Keratinocyte (primary cell): ENCODE data around the gene CAPZA1. TPM values are rescaled to one million over a fixed set of nuclear protein-coding genes. Genes with fewer than 3 reads are reported as not detected.
A peak's percentile ranks its signal among the peaks of the same experiment; 100 is the strongest.

Source experiments
- DNase-seq: peaks from one replicate; pipeline ENCODE4 v3.0.0-alpha.2; 2011; ENCODE audit warnings: low read depth, missing footprints, low spot score
- FAIRE-seq: peaks from 2 replicates; lab custom pipeline; 2011; peaks lifted over from hg19 to GRCh38; lab: Jason Lieb, UNC
- H2AFZ ChIP-seq: 2 replicates; pipeline ENCODE4 v1.6.0; 2012; ENCODE audit warnings: low read length, control low read depth, inconsistent platforms; ENCODE audit not compliant: control insufficient read depth
- H3K27ac ChIP-seq: 2 replicates; pipeline ENCODE4 v1.5.1; 2011; ENCODE audit warnings: low read length; ENCODE audit not compliant: control insufficient read depth, insufficient read depth
- H3K27me3 ChIP-seq: 3 replicates; pipeline ENCODE4 v1.6.0; 2011; ENCODE audit warnings: low read length; ENCODE audit not compliant: control insufficient read depth, insufficient read depth; ENCODE audit errors: extremely low read depth
- H3K36me3 ChIP-seq, 2 experiments: 2 replicates in 1 of 2; 3 replicates in 1 of 2; pipeline ENCODE4 v1.5.1; 2011; ENCODE audit warnings: low read length in 2 of 2, mild to moderate bottlenecking in 1 of 2; ENCODE audit not compliant: control insufficient read depth in 2 of 2, insufficient read depth in 2 of 2; ENCODE audit errors: extremely low read depth in 1 of 2
- H3K4me1 ChIP-seq: 3 replicates; pipeline ENCODE4 v1.5.1; 2011; ENCODE audit warnings: low read length; ENCODE audit not compliant: control insufficient read depth, insufficient read depth; ENCODE audit errors: extremely low read depth
- H3K4me2 ChIP-seq: 3 replicates; pipeline ENCODE4 v1.6.0; 2011; ENCODE audit warnings: low read depth, low read length; ENCODE audit not compliant: control insufficient read depth, insufficient read depth; ENCODE audit errors: extremely low read depth
- H3K4me3 ChIP-seq, 3 experiments: fragments of 200-600 bp in 1 of 3; sonication (generic) in 1 of 3; 2 replicates in 2 of 3; 3 replicates in 1 of 3; pipeline ENCODE4 v1.5.1; 2011 to 2016; ENCODE audit warnings: low read length in 3 of 3, mild to moderate bottlenecking in 3 of 3, control low read depth in 2 of 3, inconsistent platforms in 1 of 3, low read depth in 1 of 3, mixed read lengths in 1 of 3, mixed run types in 1 of 3, moderate library complexity in 1 of 3; ENCODE audit not compliant: control insufficient read depth in 2 of 3, insufficient read depth in 2 of 3; ENCODE audit errors: extremely low read depth in 1 of 3
- H3K79me2 ChIP-seq: 2 replicates; pipeline ENCODE4 v1.6.0; 2012; ENCODE audit warnings: low read length; ENCODE audit not compliant: control insufficient read depth, insufficient read depth
- H3K9ac ChIP-seq: 3 replicates; pipeline ENCODE4 v1.6.0; 2011; ENCODE audit warnings: low read length; ENCODE audit not compliant: control insufficient read depth, insufficient read depth; ENCODE audit errors: extremely low read depth
- H3K9me1 ChIP-seq: 3 replicates; pipeline ENCODE4 v1.6.0; 2011; ENCODE audit warnings: low read length; ENCODE audit not compliant: control insufficient read depth, insufficient read depth; ENCODE audit errors: extremely low read depth
- H3K9me3 ChIP-seq: 2 replicates; pipeline ENCODE4 v1.5.1; 2012; ENCODE audit warnings: low read depth, low read length; ENCODE audit not compliant: control insufficient read depth
- H4K20me1 ChIP-seq: 3 replicates; pipeline ENCODE4 v1.6.0; 2011; ENCODE audit warnings: low read length; ENCODE audit not compliant: control insufficient read depth, insufficient read depth; ENCODE audit errors: extremely low read depth
- EZH2 ChIP-seq: IDR thresholded peaks from one replicate; pipeline ENCODE4 v1.6.1; 2012; ENCODE audit warnings: inconsistent platforms, mild to moderate bottlenecking, low read length, moderate library complexity
- dilution Hi-C: fragments of 300-500 bp; cut with MboI; formaldehyde crosslinking; loops from one replicate; pipeline ENCODE4 v1.7.0; 2020; ENCODE audit warnings: low sequenced_read_pairs; ENCODE audit not compliant: extremely low pct_ligation_motif_present
- polyA plus RNA-seq, 5 experiments: library from polyadenylated mRNA; depleted of rRNA in 3 of 5; stranded (reverse) in 3 of 5; stranded (forward) in 1 of 5; unstranded in 1 of 5; fragments of >200 nt; gene quantifications; 1 replicate in 1 of 5; 2 replicates in 3 of 5; 3 replicates in 1 of 5; pipeline versions ENCODE4 v1.2.1 to v1.2.3, GENCODE V29; 2011 to 2012; ENCODE audit warnings: missing spikeins in 2 of 5, low read depth in 1 of 5, low replicate concordance in 1 of 5
- TF ChIP-seq, protein P1 (sequence below), 3 experiments: IDR thresholded peaks in 1 of 3; conservative IDR thresholded peaks in 1 of 3; optimal IDR thresholded peaks in 1 of 3; 2 replicates in 2 of 3; 3 replicates in 1 of 3; pipeline versions ENCODE3 to v1.5.1; 2011; ENCODE audit warnings: low read length in 3 of 3, mild to moderate bottlenecking in 3 of 3, moderate library complexity in 2 of 3, control low read depth in 1 of 3, inconsistent platforms in 1 of 3; ENCODE audit not compliant: insufficient read depth in 2 of 3; ENCODE audit errors: extremely low read depth in 1 of 3

The CAPZA1 gene
- polyA plus RNA-seq, 1 donor (not counting 4 experiments of a cell fraction or from before 2014, with no cell fraction given), result 239 TPM

DNA sequence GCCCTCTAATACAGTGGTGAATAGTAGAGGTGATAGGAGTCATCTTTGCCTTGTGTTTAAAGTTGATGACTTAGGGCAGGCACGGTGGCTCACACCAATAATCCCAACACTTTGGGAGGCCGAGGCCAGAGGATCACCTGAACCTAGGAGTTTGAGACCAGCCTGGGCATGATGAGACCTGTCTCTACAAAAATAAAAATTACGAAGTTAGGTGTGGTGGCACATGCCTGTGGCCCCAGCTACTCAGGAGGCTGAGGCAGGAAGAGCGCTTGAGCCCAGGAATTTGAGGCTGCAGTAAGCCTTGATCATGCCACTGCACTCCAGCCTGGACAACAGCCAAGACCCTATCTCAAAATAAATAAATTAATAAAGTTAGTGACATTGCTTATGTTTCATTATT is 26.6 kb downstream of the CAPZA1 start:
- H3K4me1 ChIP-seq, result peaks cover 6% of the 10 kb centered on the region
- no peak overlapping the region for H3K27ac ChIP-seq
- FAIRE-seq (no peak), DNase-seq (peak; percentile 68)
- H2AFZ ChIP-seq, result no peak overlapping the region
- H3K4me3 ChIP-seq, result no peak overlapping the region
- H3K9ac ChIP-seq, result no peak overlapping the region
- H3K36me3 ChIP-seq, result peaks cover 0 to 28% of the 10 kb centered on the region in 2 experiments
- H3K9me1 ChIP-seq, result no peaks in the 10 kb centered on the region
- H4K20me1 ChIP-seq, result peaks cover 8% of the 10 kb centered on the region
- dilution Hi-C loops, result no loop called here
- H3K4me2 ChIP-seq, result no peak overlapping the region
- TF ChIP-seq, protein P1, sequence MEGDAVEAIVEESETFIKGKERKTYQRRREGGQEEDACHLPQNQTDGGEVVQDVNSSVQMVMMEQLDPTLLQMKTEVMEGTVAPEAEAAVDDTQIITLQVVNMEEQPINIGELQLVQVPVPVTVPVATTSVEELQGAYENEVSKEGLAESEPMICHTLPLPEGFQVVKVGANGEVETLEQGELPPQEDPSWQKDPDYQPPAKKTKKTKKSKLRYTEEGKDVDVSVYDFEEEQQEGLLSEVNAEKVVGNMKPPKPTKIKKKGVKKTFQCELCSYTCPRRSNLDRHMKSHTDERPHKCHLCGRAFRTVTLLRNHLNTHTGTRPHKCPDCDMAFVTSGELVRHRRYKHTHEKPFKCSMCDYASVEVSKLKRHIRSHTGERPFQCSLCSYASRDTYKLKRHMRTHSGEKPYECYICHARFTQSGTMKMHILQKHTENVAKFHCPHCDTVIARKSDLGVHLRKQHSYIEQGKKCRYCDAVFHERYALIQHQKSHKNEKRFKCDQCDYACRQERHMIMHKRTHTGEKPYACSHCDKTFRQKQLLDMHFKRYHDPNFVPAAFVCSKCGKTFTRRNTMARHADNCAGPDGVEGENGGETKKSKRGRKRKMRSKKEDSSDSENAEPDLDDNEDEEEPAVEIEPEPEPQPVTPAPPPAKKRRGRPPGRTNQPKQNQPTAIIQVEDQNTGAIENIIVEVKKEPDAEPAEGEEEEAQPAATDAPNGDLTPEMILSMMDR (optimal IDR thresholded peaks at IDR 0.05 in 1 of 3, IDR thresholded peaks at IDR 0.05 in 1 of 3, conservative IDR thresholded peaks at IDR 0.05 in 1 of 3; ENCODE audit: extremely low read depth in 1 of 3, insufficient read depth in 2 of 3, low read length in 3 of 3), result no peak
- no peak for TF ChIP-seq EZH2
- H3K9me3 ChIP-seq, result no peaks in the 10 kb centered on the region
- no peaks in the 10 kb centered on the region for H3K27me3 ChIP-seq
- H3K79me2 ChIP-seq, result peaks cover 92% of the 10 kb centered on the region

DNA sequence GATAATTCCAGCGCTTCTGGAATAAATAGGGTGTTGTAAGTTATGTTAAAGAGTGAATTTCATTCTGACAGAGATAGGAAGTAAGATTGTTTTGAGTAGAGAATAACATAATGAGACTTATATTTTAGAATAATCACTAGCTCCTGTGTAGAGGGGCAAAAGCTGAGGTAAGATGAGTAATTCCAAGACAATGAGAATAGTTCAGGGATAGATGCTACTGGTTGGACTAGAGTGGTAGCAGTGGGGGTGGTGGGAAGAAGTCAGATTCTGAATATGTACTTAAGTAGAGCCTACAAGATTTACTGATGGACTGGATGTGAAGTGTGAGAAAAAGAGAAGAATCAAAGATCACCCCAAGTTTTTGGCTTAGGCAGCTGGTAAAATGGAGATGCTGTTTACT is 31.6 kb downstream of the CAPZA1 start:
- H3K9ac ChIP-seq, result no peak overlapping the region
- FAIRE-seq (no peak), DNase-seq (no peak)
- H4K20me1 ChIP-seq, result peaks cover 2% of the 10 kb centered on the region
- H3K4me3 ChIP-seq, result no peak overlapping the region
- H3K9me3 ChIP-seq, result no peaks in the 10 kb centered on the region
- no peaks in the 10 kb centered on the region for H3K9me1 ChIP-seq
- no peak overlapping the region for H3K4me2 ChIP-seq
- TF ChIP-seq, protein P1 (optimal IDR thresholded peaks at IDR 0.05 in 1 of 3, IDR thresholded peaks at IDR 0.05 in 1 of 3, conservative IDR thresholded peaks at IDR 0.05 in 1 of 3; ENCODE audit: extremely low read depth in 1 of 3, insufficient read depth in 2 of 3, low read length in 3 of 3), result no peak
- no peak for TF ChIP-seq EZH2
- dilution Hi-C loops, result no loop called here
- peaks cover 12 to 38% of the 10 kb centered on the region in 2 experiments for H3K36me3 ChIP-seq
- no peaks in the 10 kb centered on the region for H3K27me3 ChIP-seq
- peaks cover 56% of the 10 kb centered on the region for H3K79me2 ChIP-seq
- H3K4me1 ChIP-seq, result peaks cover 2% of the 10 kb centered on the region
- no peak overlapping the region for H3K27ac ChIP-seq
- no peak overlapping the region for H2AFZ ChIP-seq
